Liver (tissue), 9 donors: ENCODE data around the gene DPPA3. TPM values are rescaled to one million over a fixed set of nuclear protein-coding genes. Genes with fewer than 3 reads are reported as not detected.
"Not testable (repeated sequence)": the region's sequence is repeated elsewhere in the genome, so short reads cannot be mapped to it uniquely, and the experiment has no call there.

Experiments used
- DNase-seq: peaks from one replicate; pipeline ENCODE4 v3.0.0-alpha.2; 2017; ENCODE audit warnings: low spot score
- H3K27ac ChIP-seq, 2 donors: one replicate each; pipeline ENCODE4 v1.7.0; 2013; ENCODE audit warnings: inconsistent platforms in 2 of 2, low read length in 2 of 2, control low read depth in 1 of 2, low read depth in 1 of 2, mild to moderate bottlenecking in 1 of 2
- H3K27me3 ChIP-seq, 4 donors: one replicate each; pipeline versions ENCODE4 v1.6.1 to v1.7.0; 2013; ENCODE audit warnings: low read length in 3 of 4, inconsistent platforms in 1 of 4, mild to moderate bottlenecking in 1 of 4, moderate library complexity in 1 of 4; ENCODE audit not compliant: control insufficient read depth in 4 of 4, insufficient read depth in 4 of 4
- H3K36me3 ChIP-seq, 4 donors: one replicate each; pipeline versions ENCODE4 v1.6.1 to v1.7.0; 2013; ENCODE audit warnings: low read length in 3 of 4, mild to moderate bottlenecking in 3 of 4, low read depth in 1 of 4, moderate library complexity in 1 of 4; ENCODE audit not compliant: control insufficient read depth in 4 of 4, insufficient read depth in 3 of 4
- H3K4me1 ChIP-seq, 4 donors: one replicate each; pipeline versions ENCODE4 v1.6.1 to v1.7.0; 2013; ENCODE audit warnings: low read length in 3 of 4, mild to moderate bottlenecking in 3 of 4, moderate library complexity in 1 of 4; ENCODE audit not compliant: control insufficient read depth in 4 of 4, insufficient read depth in 4 of 4
- H3K4me3 ChIP-seq, 3 donors: one replicate each; pipeline versions ENCODE4 v1.6.1 to v1.7.0; 2013; ENCODE audit warnings: low read length in 3 of 3, control low read depth in 1 of 3, low read depth in 1 of 3, mild to moderate bottlenecking in 1 of 3
- H3K9ac ChIP-seq, 2 donors: one replicate each; pipeline ENCODE4 v1.7.0; 2013; ENCODE audit warnings: low read length in 2 of 2, mild to moderate bottlenecking in 2 of 2, moderate library complexity in 2 of 2, control low read depth in 1 of 2, low read depth in 1 of 2
- H3K9me3 ChIP-seq, 4 donors: one replicate each; pipeline versions ENCODE4 v1.6.1 to v1.7.0; 2013; ENCODE audit warnings: low read length in 3 of 4; ENCODE audit not compliant: control insufficient read depth in 4 of 4
- ATF3 ChIP-seq: IDR thresholded peaks from 2 replicates; pipeline ENCODE4 v1.6.1; 2016; ENCODE audit warnings: antibody characterized with exemption
- CTCF ChIP-seq: fragments of 150-350 bp; IDR thresholded peaks from 2 replicates; pipeline ENCODE4 v1.5.1; 2017; ENCODE audit warnings: improper control_type of control experiment, low read depth, low read length; ENCODE audit not compliant: missing input control
- EGR1 ChIP-seq, 2 donors: IDR thresholded peaks; 2 replicates each; pipeline ENCODE4 v1.6.1; 2016 to 2018; ENCODE audit warnings: antibody characterized with exemption in 2 of 2, low read depth in 2 of 2
- GABPA ChIP-seq, 2 donors: IDR thresholded peaks in 1 of 2; conservative IDR thresholded peaks in 1 of 2; 2 replicates each; pipeline ENCODE4 v1.6.1; 2016; ENCODE audit warnings: antibody characterized with exemption in 2 of 2, mild to moderate bottlenecking in 1 of 2, moderate library complexity in 1 of 2
- HNF4A ChIP-seq, 2 donors: conservative IDR thresholded peaks; 2 replicates each; pipeline ENCODE4 v1.6.1; 2016; ENCODE audit warnings: antibody characterized with exemption in 2 of 2, mild to moderate bottlenecking in 2 of 2
- HNF4G ChIP-seq: IDR thresholded peaks from 2 replicates; pipeline ENCODE4 v1.6.1; 2016; ENCODE audit warnings: antibody characterized with exemption
- RXRA ChIP-seq, 2 donors: IDR thresholded peaks; 2 replicates each; pipeline ENCODE4 v1.6.1; 2017 to 2018; ENCODE audit warnings: antibody characterized with exemption in 2 of 2, mild to moderate bottlenecking in 1 of 2
- WGBS: extraction: QIAGEN DNeasy Blood & Tissue Kit; methylation state at CpG from one replicate; pipeline ENCODE4 v1.1.7; 2013; 5-methylcytosine and 5-hydroxymethylcytosine counted together
- polyA plus RNA-seq, 2 donors: library from polyadenylated mRNA; stranded (reverse) in 1 of 2; unstranded in 1 of 2; fragments of 200-250 nt in 1 of 2; fragments of >200 nt in 1 of 2; fragmentation: Nextera tagmentation in 1 of 2; extraction: Ambion mirVana in 1 of 2; gene quantifications; one replicate each; pipeline versions ENCODE4 v1.2.1 to v1.2.3, GENCODE V29; 2013 to 2015
- total RNA-seq, 2 donors: library from RNA; depleted of rRNA; stranded (reverse); fragments of >200 nt; gene quantifications; one replicate each; pipeline ENCODE4 v1.2.3, GENCODE V29; 2014
- TF ChIP-seq, protein P1 (sequence below): IDR thresholded peaks from 2 replicates; pipeline ENCODE4 v1.6.1; 2016; ENCODE audit warnings: antibody characterized with exemption
- donor health status: healthy.
- donor health status: healthy.
- donor health status: healthy.
- donor health status: healthy.
- donor health status: healthy.

DPPA3 gene
- total and polyA plus RNA-seq, 4 donors, result not detected

DNA sequence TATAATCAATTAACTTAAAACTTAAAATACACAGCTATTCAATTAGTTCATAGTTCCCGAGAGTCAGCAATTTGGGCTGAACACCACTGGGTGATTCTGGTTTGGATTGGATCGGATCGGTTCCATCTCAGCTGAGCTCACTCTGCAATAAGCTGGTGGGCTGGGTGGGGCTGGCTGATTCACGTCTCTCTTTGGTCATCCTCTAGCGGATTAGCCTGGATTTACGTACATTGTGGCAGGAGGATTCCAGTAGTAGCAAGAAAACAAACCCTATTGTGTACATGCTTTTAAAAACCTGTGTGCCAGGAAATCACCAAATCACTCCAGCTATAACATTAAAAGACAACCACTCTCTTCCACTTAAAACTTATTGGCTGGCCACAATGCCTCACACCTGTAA, 39.1 kb downstream of the DPPA3 start (continued):
- TF ChIP-seq, protein P1, sequence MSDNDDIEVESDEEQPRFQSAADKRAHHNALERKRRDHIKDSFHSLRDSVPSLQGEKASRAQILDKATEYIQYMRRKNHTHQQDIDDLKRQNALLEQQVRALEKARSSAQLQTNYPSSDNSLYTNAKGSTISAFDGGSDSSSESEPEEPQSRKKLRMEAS, result no peak
- TF ChIP-seq CTCF, result no peak
- TF ChIP-seq EGR1 (IDR thresholded peaks at IDR 0.05; ENCODE audit: low read depth in 2 of 2), result no peak

GRCh38 chr12:7751394-7751793, 40.2 kb downstream of the DPPA3 start:
- no peak for TF ChIP-seq GABPA (IDR thresholded peaks at IDR 0.05 in 1 of 2, conservative IDR thresholded peaks at IDR 0.05 in 1 of 2)
- no peak for TF ChIP-seq HNF4A (conservative IDR thresholded peaks at IDR 0.05)
- TF ChIP-seq CTCF, result no peak
- TF ChIP-seq RXRA (IDR thresholded peaks at IDR 0.05), result no peak
- TF ChIP-seq HNF4G, result no peak
- TF ChIP-seq ATF3, result no peak
- TF ChIP-seq, protein P1, result no peak
- no peaks in the 10 kb centered on the region for H3K4me1 ChIP-seq
- no peaks in the 10 kb centered on the region for H3K36me3 ChIP-seq
- no peak overlapping the region for H3K9ac ChIP-seq
- H3K4me3 ChIP-seq, result no peak overlapping the region
- H3K27ac ChIP-seq, result no peak overlapping the region
- WGBS, result 88% methylated on average over 20 of the region's 20 CpGs
- H3K27me3 ChIP-seq, result no peaks in the 10 kb centered on the region
- DNase-seq, result no peak
- H3K9me3 ChIP-seq, result peaks cover 0 to 2% (median 0%) of the 10 kb centered on the region in 4 donors

GRCh38 chr12:7751941-7752922, 41.0 kb downstream of the DPPA3 start:
- not testable (repeated sequence) for H3K9ac ChIP-seq, H3K9me3 ChIP-seq, H3K4me3 ChIP-seq, H3K36me3 ChIP-seq, H3K27ac ChIP-seq, H3K27me3 ChIP-seq, DNase-seq, H3K4me1 ChIP-seq
- 93% methylated on average over 40 of the region's 48 CpGs for whole genome bisulfite sequencing

DNA sequence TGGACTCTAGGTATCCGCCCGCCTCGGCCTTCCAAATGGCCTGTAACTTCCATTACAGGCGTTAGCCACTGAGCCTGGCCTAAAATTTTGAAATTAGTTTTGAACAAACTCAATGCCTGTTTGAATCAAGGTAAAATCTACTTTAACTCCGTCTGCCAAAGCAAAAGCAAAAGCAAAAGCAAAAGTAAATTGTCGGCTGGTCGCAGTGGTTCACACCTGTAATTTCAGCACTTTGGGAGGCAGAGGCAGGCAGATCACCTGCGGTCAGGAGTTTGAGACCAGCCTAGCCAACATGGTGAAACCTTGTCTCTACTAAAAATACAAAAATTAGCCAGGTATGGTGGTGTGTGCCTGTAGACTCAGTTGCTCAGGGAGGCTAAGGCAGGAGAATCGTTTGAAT, 44.4 kb downstream of the DPPA3 start:
- 81% methylated on average over 9 of the region's 9 CpGs for WGBS
- H3K27me3 ChIP-seq, H3K9ac ChIP-seq, H3K4me3 ChIP-seq, DNase-seq, H3K36me3 ChIP-seq, H3K9me3 ChIP-seq, H3K27ac ChIP-seq, H3K4me1 ChIP-seq: not testable (repeated sequence)
